Left lung (tissue), 10 donors: ENCODE measurements around the gene RPL36AL. TPM values are rescaled to one million over a fixed set of nuclear protein-coding genes. Genes with fewer than 3 reads are reported as not detected.

Source experiments
- ATAC-seq: fragments of 200-7000 bp; cut with Tn5 transposase; one replicate; pipeline ENCODE4 v1.9.1; 2020; ENCODE audit warnings: moderate library complexity
- DNase-seq, 4 donors: peaks; one replicate each; pipeline ENCODE4 v3.0.0-alpha.2; 2013 to 2020
- H3K27ac ChIP-seq, 2 donors: fragments of 200-600 bp; sonication (generic) in 1 of 2; one replicate each; pipeline versions ENCODE4 v1.5.0 to v1.8.0; 2020 to 2021
- H3K27me3 ChIP-seq, 2 donors: fragments of 200-600 bp; sonication (generic) in 1 of 2; one replicate each; pipeline versions ENCODE4 v1.5.0 to v1.8.0; 2020 to 2021
- H3K36me3 ChIP-seq, 2 donors: fragments of 200-600 bp; sonication (generic) in 1 of 2; one replicate each; pipeline versions ENCODE4 v1.5.0 to v1.8.0; 2020 to 2021
- H3K4me1 ChIP-seq, 2 donors: fragments of 200-600 bp; one replicate each; pipeline ENCODE4 v1.8.0; 2021
- H3K4me3 ChIP-seq, 2 donors: fragments of 200-600 bp; sonication (generic) in 1 of 2; one replicate each; pipeline versions ENCODE4 v1.5.0 to v1.8.0; 2020 to 2021; ENCODE audit warnings: mild to moderate bottlenecking in 1 of 2
- H3K9me3 ChIP-seq, 2 donors: fragments of 200-600 bp; sonication (generic) in 1 of 2; one replicate each; pipeline versions ENCODE4 v1.5.0 to v1.8.0; 2020 to 2021
- CTCF ChIP-seq, 2 donors: fragments of 200-600 bp; sonication (generic) in 1 of 2; IDR thresholded peaks; one replicate each; pipeline versions ENCODE4 v1.5.0 to v1.8.0; 2021; ENCODE audit warnings: antibody characterized with exemption in 2 of 2
- intact Hi-C, 2 donors: fragments of 100-400 bp; cut with DNase I; formaldehyde crosslinking; loops; one replicate each; pipeline versions ENCODE4 v1.11.2 to v1.14.2; 2022
- polyA plus RNA-seq, 6 donors: library from polyadenylated mRNA; unstranded; fragments of 120-200 nt; gene quantifications; one replicate each; pipeline ENCODE4 v1.2.1, GENCODE V29; 2013; ENCODE audit not compliant: insufficient read length in 6 of 6
- total RNA-seq, 2 donors: library from RNA; stranded (reverse); fragmentation: NEBNext Ultra II Directional; extraction: Animal tissue kit (Norgen Biotek cat#: 25700); gene quantifications; one replicate each; pipeline ENCODE4 v1.2.1, GENCODE V29; 2021
- donor health status: DM: no; HTN: yes; CAD: no.
- donor health status: DM: no; HTN: no; CAD: no.

Gene RPL36AL
- total and polyA plus RNA-seq, 8 donors: 111 to 213 (median 167) TPM

GRCh38 chr14:49583629-49584028 lies 36.8 kb downstream of the RPL36AL start:
- intact Hi-C loops: no loop called here
- no peaks in the 10 kb centered on the region for H3K27me3 ChIP-seq
- no peaks in the 10 kb centered on the region for H3K9me3 ChIP-seq
- H3K27ac ChIP-seq: no peak overlapping the region
- H3K4me3 ChIP-seq: peak overlapping the region in 1 of 2 donors; percentile 86
- ATAC-seq: no peak
- DNase-seq: no peak
- H3K4me1 ChIP-seq: peaks cover 4 to 42% of the 10 kb centered on the region in 2 donors
- H3K36me3 ChIP-seq: peaks cover 0 to 34% of the 10 kb centered on the region in 2 donors
- TF ChIP-seq CTCF (IDR thresholded peaks at IDR 0.05): no peak

GRCh38 chr14:49582113-49582977 lies 38.1 kb downstream of the RPL36AL start:
- H3K27ac ChIP-seq: no peak overlapping the region
- peaks cover 4 to 37% of the 10 kb centered on the region in 2 donors for H3K4me1 ChIP-seq
- intact Hi-C loops: no loop called here
- ATAC-seq (no peak), DNase-seq (no peak)
- peaks cover 0 to 39% of the 10 kb centered on the region in 2 donors for H3K36me3 ChIP-seq
- H3K27me3 ChIP-seq: no peaks in the 10 kb centered on the region
- no peak for TF ChIP-seq CTCF (IDR thresholded peaks at IDR 0.05)
- H3K9me3 ChIP-seq: no peaks in the 10 kb centered on the region
- no peak overlapping the region for H3K4me3 ChIP-seq

- DNase-seq (no peak), ATAC-seq (no peak)
- Histone ChIP-seq H3K36me3 (peaks cover 0 to 48% of the 10 kb centered on the region in 2 donors), H3K4me3 (no peak overlapping the region), H3K4me1 (peaks cover 4 to 31% of the 10 kb centered on the region in 2 donors), H3K27me3 (no peaks in the 10 kb centered on the region), H3K27ac (no peak overlapping the region), H3K9me3 (no peaks in the 10 kb centered on the region)
- no peak for TF ChIP-seq CTCF (IDR thresholded peaks at IDR 0.05)
- intact Hi-C loops: no loop called here
Measured at GRCh38 chr14:49581209-49582112, 39.0 kb downstream of the RPL36AL start.

GRCh38 chr14:49579841-49580240 lies 40.6 kb downstream of the RPL36AL start:
- intact Hi-C loops: no loop called here
- Histone ChIP-seq H3K36me3 (peaks cover 0 to 64% of the 10 kb centered on the region in 2 donors), H3K27ac (no peak overlapping the region), H3K9me3 (no peaks in the 10 kb centered on the region), H3K27me3 (no peaks in the 10 kb centered on the region), H3K4me1 (peaks cover 4 to 24% of the 10 kb centered on the region in 2 donors), H3K4me3 (no peak overlapping the region)
- no peak for TF ChIP-seq CTCF (IDR thresholded peaks at IDR 0.05)
- no peak for DNase-seq
- no peak for ATAC-seq

GRCh38 chr14:49578141-49578540 lies 42.3 kb downstream of the RPL36AL start:
- Histone ChIP-seq H3K4me3 (no peak overlapping the region), H3K4me1 (peaks cover 0 to 7% of the 10 kb centered on the region in 2 donors), H3K27me3 (no peaks in the 10 kb centered on the region), H3K9me3 (no peaks in the 10 kb centered on the region), H3K27ac (no peak overlapping the region), H3K36me3 (peaks cover 0 to 61% of the 10 kb centered on the region in 2 donors)
- ATAC-seq: no peak
- intact Hi-C loops: no loop called here
- no peak for TF ChIP-seq CTCF (IDR thresholded peaks at IDR 0.05)
- DNase-seq: no peak
